ENCODE results near the gene IMP4. TPM values are rescaled to one million over a fixed set of nuclear protein-coding genes. Genes with fewer than 3 reads are reported as not detected.

IMP4 gene
- total and polyA plus RNA-seq, 2 donors (not counting 3 experiments of a cell fraction or from before 2014, with no cell fraction given) = 74.0 to 149 TPM

DNA sequence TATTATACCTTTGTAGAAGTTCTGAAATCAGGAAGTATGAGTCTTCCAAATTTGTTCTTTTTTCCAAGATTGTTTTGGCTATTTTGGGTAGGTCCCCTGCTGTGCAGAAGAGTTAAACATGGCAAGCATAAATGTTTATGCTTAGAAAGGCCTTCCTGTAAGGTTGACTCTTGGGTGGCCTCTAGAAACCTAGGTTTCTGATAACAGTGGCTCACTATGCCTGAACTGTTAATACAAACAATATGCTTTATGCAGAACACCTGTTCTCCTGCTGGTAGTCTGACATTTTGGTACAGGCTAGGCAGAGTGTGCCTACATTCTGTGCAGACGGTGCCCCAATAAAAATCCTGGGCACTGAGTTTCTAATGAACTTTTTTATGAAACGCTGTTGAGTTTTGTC lies 23.3 kb downstream of the IMP4 start:
- Histone ChIP-seq H3K9me3 (replicated peaks; ENCODE audit: control insufficient read depth, insufficient read depth, low read length) (no peaks in the 10 kb centered on the region), H3K4me3 (replicated peaks in 1 of 3; ENCODE audit: insufficient read depth in 1 of 3, low read depth in 1 of 3, low read length in 3 of 3) (no peak overlapping the region), H3K4me1 (ENCODE audit: control insufficient read depth, extremely low read depth, insufficient read depth, low read length) (no peaks in the 10 kb centered on the region), H3K27ac (ENCODE audit: insufficient read depth, low read depth, low read length) (no peak overlapping the region), H3K27me3 (ENCODE audit: control insufficient read depth in 2 of 2, insufficient read depth in 2 of 2, low read length in 2 of 2) (no peaks in the 10 kb centered on the region), H3K79me2 (ENCODE audit: control insufficient read depth, insufficient read depth, low read length) (no peaks in the 10 kb centered on the region), H3K4me2 (ENCODE audit: insufficient read depth, low read length) (no peak overlapping the region), H3K36me3 (ENCODE audit: control insufficient read depth in 2 of 2, extremely low read depth in 1 of 2, insufficient read depth in 2 of 2, low read length in 2 of 2) (no peaks in the 10 kb centered on the region), H4K20me1 (replicated peaks; ENCODE audit: control insufficient read depth, extremely low read depth, insufficient read depth, low read length) (no peaks in the 10 kb centered on the region), H3K9me1 (replicated peaks; ENCODE audit: control insufficient read depth, extremely low read depth, insufficient read depth, low read length) (no peaks in the 10 kb centered on the region), H3K9ac (replicated peaks; ENCODE audit: extremely low read depth, insufficient read depth, low read length) (no peak overlapping the region), H2AFZ (ENCODE audit: low read depth, low read length) (no peak overlapping the region)
- ChIA-PET POLR2A (no interaction called here), CTCF (no interaction called here)
- no TSS peak for BruUV-seq (replicated peaks)
- DNase-seq (ENCODE audit: low read depth, low spot score) = no peak
- dilution Hi-C loops (cut with MboI; ENCODE audit: extremely low pct_ligation_motif_present, low sequenced_read_pairs) = no loop called here
- TF ChIP-seq, protein P1, sequence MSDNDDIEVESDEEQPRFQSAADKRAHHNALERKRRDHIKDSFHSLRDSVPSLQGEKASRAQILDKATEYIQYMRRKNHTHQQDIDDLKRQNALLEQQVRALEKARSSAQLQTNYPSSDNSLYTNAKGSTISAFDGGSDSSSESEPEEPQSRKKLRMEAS (IDR thresholded peaks at IDR 0.05; ENCODE audit: insufficient read depth, insufficient read length) = no peak
- TF ChIP-seq POLR2A (IDR thresholded peaks at IDR 0.05; ENCODE audit: low read depth, low read length) (no peak), JUN (IDR thresholded peaks at IDR 0.05; ENCODE audit: borderline replicate concordance, insufficient read depth, insufficient read length, low read depth) (no peak), MYC (IDR thresholded peaks at IDR 0.05; ENCODE audit: low read depth, low read length) (no peak), EZH2 (IDR thresholded peaks at IDR 0.05; ENCODE audit: borderline replicate concordance, low read depth, low read length, severe bottlenecking) (no peak), FOS (IDR thresholded peaks at IDR 0.05; ENCODE audit: borderline replicate concordance, insufficient read depth, low read length) (no peak), GATA2 (IDR thresholded peaks at IDR 0.05; ENCODE audit: insufficient read depth, insufficient read length, low read depth, low read length) (no peak), POLR2AphosphoS5 (IDR thresholded peaks at IDR 0.05; ENCODE audit: insufficient read depth, low read depth, low read length) (no peak)
- TF ChIP-seq, protein P2, sequence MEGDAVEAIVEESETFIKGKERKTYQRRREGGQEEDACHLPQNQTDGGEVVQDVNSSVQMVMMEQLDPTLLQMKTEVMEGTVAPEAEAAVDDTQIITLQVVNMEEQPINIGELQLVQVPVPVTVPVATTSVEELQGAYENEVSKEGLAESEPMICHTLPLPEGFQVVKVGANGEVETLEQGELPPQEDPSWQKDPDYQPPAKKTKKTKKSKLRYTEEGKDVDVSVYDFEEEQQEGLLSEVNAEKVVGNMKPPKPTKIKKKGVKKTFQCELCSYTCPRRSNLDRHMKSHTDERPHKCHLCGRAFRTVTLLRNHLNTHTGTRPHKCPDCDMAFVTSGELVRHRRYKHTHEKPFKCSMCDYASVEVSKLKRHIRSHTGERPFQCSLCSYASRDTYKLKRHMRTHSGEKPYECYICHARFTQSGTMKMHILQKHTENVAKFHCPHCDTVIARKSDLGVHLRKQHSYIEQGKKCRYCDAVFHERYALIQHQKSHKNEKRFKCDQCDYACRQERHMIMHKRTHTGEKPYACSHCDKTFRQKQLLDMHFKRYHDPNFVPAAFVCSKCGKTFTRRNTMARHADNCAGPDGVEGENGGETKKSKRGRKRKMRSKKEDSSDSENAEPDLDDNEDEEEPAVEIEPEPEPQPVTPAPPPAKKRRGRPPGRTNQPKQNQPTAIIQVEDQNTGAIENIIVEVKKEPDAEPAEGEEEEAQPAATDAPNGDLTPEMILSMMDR (IDR thresholded peaks at IDR 0.05; ENCODE audit: extremely low read depth in 1 of 2, insufficient read depth in 1 of 2, low read depth in 1 of 2, low read length in 2 of 2) = no peak
- intact Hi-C loops (cut with micrococcal nuclease) = no loop called here
- FAIRE-seq = no peak

All from endothelial cell of umbilical vein (primary cell).